GM13977 (cell line): ENCODE data around the gene CLEC2B.

Source experiments
- DNase-seq: peaks from one replicate; pipeline ENCODE4 v3.0.0; 2012; ENCODE audit warnings: low spot score
- CTCF ChIP-seq: IDR thresholded peaks from 2 replicates; pipeline ENCODE4 v1.5.1; 2012; ENCODE audit warnings: mild to moderate bottlenecking, control low read depth; ENCODE audit not compliant: insufficient read depth; ENCODE audit errors: extremely low read depth, missing control alignments
- in situ Hi-C: fragments of 300-500 bp; cut with MboI; formaldehyde crosslinking; loops from one replicate; pipeline ENCODE4 v1.12.0; 2022; ENCODE audit warnings: low sequenced_read_pairs, low pct_unique_long_range_greater_than_20kb, mixed read lengths, inconsistent platforms; ENCODE audit not compliant: unreplicated experiment

Gene CLEC2B

GRCh38 chr12:9906873-9907272 lies 37.7 kb upstream of the CLEC2B start:
- in situ Hi-C loops = no loop called here
- TF ChIP-seq CTCF = no peak
- no peak for DNase-seq

DNA sequence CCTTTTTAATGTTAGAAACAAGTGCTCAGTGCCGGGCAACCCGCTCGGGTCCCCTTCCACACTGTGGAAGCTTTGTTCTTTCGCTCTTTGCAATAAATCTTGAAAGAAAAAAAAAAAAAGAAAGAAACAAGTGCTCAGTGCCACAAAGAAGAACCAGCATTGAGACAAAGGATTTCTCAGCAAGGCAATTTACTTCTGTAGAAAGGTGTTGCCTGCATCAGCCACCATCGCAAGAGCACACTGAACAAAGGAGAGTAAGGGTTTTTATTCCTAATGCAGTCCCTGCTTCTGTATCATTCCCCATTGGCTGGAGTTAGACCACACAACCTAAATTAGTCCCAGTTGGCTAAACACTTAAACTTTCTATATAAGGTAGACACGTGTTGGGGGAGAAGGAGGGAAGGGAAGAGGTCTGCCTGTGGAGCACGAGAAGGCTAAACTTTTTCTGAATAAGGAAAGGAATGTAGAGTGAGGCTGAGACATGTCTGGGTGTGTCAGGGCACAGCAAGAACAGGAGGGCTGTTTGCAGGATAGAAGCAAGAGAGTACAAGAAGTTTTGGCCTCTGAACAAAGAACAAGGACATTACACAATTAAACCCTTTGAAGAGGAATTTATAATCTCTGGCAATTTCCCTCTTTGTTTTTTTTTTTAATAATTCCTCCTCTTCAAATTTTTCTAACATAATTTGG lies 33.5 kb upstream of the CLEC2B start:
- in situ Hi-C loops = no loop called here
- TF ChIP-seq CTCF = no peak

GRCh38 chr12:9900930-9901329 lies 31.8 kb upstream of the CLEC2B start:
- no peak for DNase-seq
- no peak for TF ChIP-seq CTCF
- in situ Hi-C loops = no loop called here

More for the DNA sequence above, 33.5 kb upstream of the CLEC2B start:
- DNase-seq = no peak

DNA sequence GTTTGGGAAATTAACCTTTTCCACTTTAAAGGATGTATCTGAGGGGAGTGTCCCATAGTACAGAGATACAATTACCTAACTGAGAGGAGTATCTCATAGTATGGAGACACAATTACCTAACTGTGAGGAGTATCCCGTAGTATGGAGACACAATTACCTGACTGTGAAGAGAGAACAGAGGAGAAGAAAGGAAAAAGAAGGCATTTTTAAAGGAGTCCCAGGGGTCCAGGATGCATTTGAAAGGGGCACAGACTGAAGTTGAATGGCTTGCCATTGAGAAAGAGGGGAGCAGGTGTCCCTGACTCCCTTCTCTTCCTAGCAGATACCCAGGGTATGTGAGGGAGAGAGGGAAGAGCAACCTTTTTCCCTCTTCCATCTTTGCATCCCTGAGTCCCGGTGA lies 30.1 kb upstream of the CLEC2B start:
- no peak for TF ChIP-seq CTCF
- in situ Hi-C loops = no loop called here
- no peak for DNase-seq

GRCh38 chr12:9897535-9897934 lies 28.4 kb upstream of the CLEC2B start:
- no peak for TF ChIP-seq CTCF
- no peak for DNase-seq
- in situ Hi-C loops = no loop called here

- DNase-seq = no peak
- no peak for TF ChIP-seq CTCF
- in situ Hi-C loops = no loop called here
Measured at GRCh38 chr12:9895215-9895971, 26.2 kb upstream of the CLEC2B start.
